Measurements from ENCODE around the gene TNFAIP1.
A peak's percentile ranks its signal among the peaks of the same experiment; 100 is the strongest.
"Not testable (repeated sequence)": the region's sequence is repeated elsewhere in the genome, so short reads cannot be mapped to it uniquely, and the experiment has no call there.

TNFAIP1 gene

GRCh38 chr17:28335201-28335958, at the start of gene TNFAIP1, which contains the start of gene IFT20:
TSS of gene TNFAIP1 (plus strand) at chr17:28335761. CDS start at chr17:28339522, 3,761 bp downstream.
TSS of gene IFT20 (minus strand) at chr17:28335472. CDS start at chr17:28331985, 3,487 bp downstream.
- peak; percentile 100 for DNase-seq (ENCODE audit: low read depth)
- no peak for TF ChIP-seq CTCF (conservative IDR thresholded peaks at IDR 0.05; ENCODE audit: low read length)
- peak within 1 kb of the TSS; percentile 97 for H3K4me3 ChIP-seq (ENCODE audit: low read length)

- no peak for DNase-seq (ENCODE audit: low read depth)
- H3K4me3 ChIP-seq (ENCODE audit: low read length) = no peak overlapping the region
- no peak for TF ChIP-seq CTCF (conservative IDR thresholded peaks at IDR 0.05; ENCODE audit: low read length)
Measured at GRCh38 chr17:28285965-28286364, 49.6 kb upstream of the TNFAIP1 start.

GRCh38 chr17:28290703-28291102, 44.9 kb upstream of the TNFAIP1 start:
- TF ChIP-seq CTCF (conservative IDR thresholded peaks at IDR 0.05; ENCODE audit: low read length) = no peak
- DNase-seq (ENCODE audit: low read depth) = peak; percentile 29
- no peak overlapping the region for H3K4me3 ChIP-seq (ENCODE audit: low read length)

GRCh38 chr17:28291780-28292330, 43.7 kb upstream of the TNFAIP1 start:
- DNase-seq (ENCODE audit: low read depth) = no peak

GRCh38 chr17:28292878-28293277, 42.7 kb upstream of the TNFAIP1 start:
- DNase-seq (ENCODE audit: low read depth); H3K4me3 ChIP-seq (ENCODE audit: low read length): not testable (repeated sequence)

More at GRCh38 chr17:28291780-28292330, 43.7 kb upstream of the TNFAIP1 start:
- no peak for TF ChIP-seq CTCF (conservative IDR thresholded peaks at IDR 0.05; ENCODE audit: low read length)
- no peak overlapping the region for H3K4me3 ChIP-seq (ENCODE audit: low read length)

GRCh38 chr17:28293994-28294393, 41.6 kb upstream of the TNFAIP1 start:
- no peak for DNase-seq (ENCODE audit: low read depth)
- no peak for TF ChIP-seq CTCF (conservative IDR thresholded peaks at IDR 0.05; ENCODE audit: low read length)
- no peak overlapping the region for H3K4me3 ChIP-seq (ENCODE audit: low read length)

- TF ChIP-seq CTCF (conservative IDR thresholded peaks at IDR 0.05; ENCODE audit: low read length) = no peak
- DNase-seq (ENCODE audit: low read depth) = no peak
- H3K4me3 ChIP-seq (ENCODE audit: low read length) = no peak overlapping the region
Measured at GRCh38 chr17:28295677-28296578, 39.6 kb upstream of the TNFAIP1 start.

Measured in AG10803 (cell line).